ENCODE measurements around the gene COX7B2. TPM values are rescaled to one million over a fixed set of nuclear protein-coding genes. Genes with fewer than 3 reads are reported as not detected.

COX7B2 gene
- total RNA-seq, 1 experiment from 2014 or later, result not detected

DNA sequence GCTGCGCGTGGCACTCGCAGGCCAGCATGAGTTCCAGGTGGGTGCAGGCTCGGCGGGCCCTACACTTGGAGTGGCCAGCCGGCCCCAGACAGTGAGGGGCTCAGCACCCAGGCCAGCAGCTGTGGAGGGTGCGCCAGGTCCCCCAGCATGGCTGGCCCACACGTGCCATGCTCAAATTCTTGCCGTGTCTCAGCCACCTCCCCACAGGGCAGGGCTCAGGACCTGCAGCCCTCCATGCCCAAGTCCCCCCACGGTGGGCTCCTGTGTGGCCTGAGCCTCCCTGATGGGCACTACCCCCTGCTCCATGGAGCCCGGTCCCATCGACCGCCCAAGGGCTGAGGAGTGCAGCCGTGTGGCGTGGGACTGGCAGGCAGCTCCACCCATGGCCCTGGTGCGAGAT is 210.2 kb downstream of the COX7B2 start:
- Histone ChIP-seq H2AFZ (ENCODE audit: low read depth, low read length, poor library complexity, severe bottlenecking) (no peak overlapping the region), H3K9ac (ENCODE audit: low read length) (no peak overlapping the region), H3K4me2 (ENCODE audit: low read length) (no peak overlapping the region), H3K4me1 (ENCODE audit: control insufficient read depth in 1 of 2, insufficient read depth in 2 of 2, low read length in 2 of 2) (no peaks in the 10 kb centered on the region), H3K9me3 (ENCODE audit: control insufficient read depth in 1 of 2, insufficient read depth in 1 of 2, low read depth in 1 of 2, low read length in 2 of 2) (peaks cover 4 to 22% of the 10 kb centered on the region in 2 experiments; a peak in 2 of 4 replicates), H3K4me3 (replicated peaks in 1 of 2; ENCODE audit: low read depth in 1 of 2, low read length in 2 of 2) (no peak overlapping the region), H3K36me3 (ENCODE audit: control insufficient read depth in 1 of 2, insufficient read depth in 2 of 2, low read length in 2 of 2) (no peaks in the 10 kb centered on the region), H3K27ac (ENCODE audit: low read depth, low read length) (no peak overlapping the region), H3K9me2 (ENCODE audit: insufficient read depth) (no peaks in the 10 kb centered on the region), H4K20me1 (ENCODE audit: insufficient read depth) (no peaks in the 10 kb centered on the region), H3K27me3 (ENCODE audit: insufficient read depth, low read length) (no peaks in the 10 kb centered on the region), H3K79me2 (ENCODE audit: insufficient read depth, low read length) (no peaks in the 10 kb centered on the region)
- intact Hi-C loops (cut with micrococcal nuclease), result no loop called here
- ATAC-seq (no peak), DNase-seq (ENCODE audit: low read depth, low spot score) (no peak)
- TF ChIP-seq FOSL1 (IDR thresholded peaks at IDR 0.05; ENCODE audit: low read depth), result no peak
- no peak for TF ChIP-seq CEBPB (IDR thresholded peaks at IDR 0.05; ENCODE audit: low read depth)
- TF ChIP-seq, protein P1, sequence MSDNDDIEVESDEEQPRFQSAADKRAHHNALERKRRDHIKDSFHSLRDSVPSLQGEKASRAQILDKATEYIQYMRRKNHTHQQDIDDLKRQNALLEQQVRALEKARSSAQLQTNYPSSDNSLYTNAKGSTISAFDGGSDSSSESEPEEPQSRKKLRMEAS (IDR thresholded peaks at IDR 0.05), result no peak
- no peak for TF ChIP-seq ZFX (IDR thresholded peaks at IDR 0.05)
- no peak for TF ChIP-seq EZH2 (IDR thresholded peaks at IDR 0.05)
- TF ChIP-seq, protein P2, sequence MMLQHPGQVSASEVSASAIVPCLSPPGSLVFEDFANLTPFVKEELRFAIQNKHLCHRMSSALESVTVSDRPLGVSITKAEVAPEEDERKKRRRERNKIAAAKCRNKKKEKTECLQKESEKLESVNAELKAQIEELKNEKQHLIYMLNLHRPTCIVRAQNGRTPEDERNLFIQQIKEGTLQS (IDR thresholded peaks at IDR 0.05), result no peak
- POLR2A ChIA-PET, result no interaction called here
- RAD21 ChIA-PET (ENCODE audit: low non-redundant PET in 1 of 2, low total read pairs in 2 of 2, uncharacterized antibody in 2 of 2, unreplicated experiment in 2 of 2), result no interaction called here
- CTCF ChIA-PET, result no interaction called here
- no TSS peak for BruUV-seq (replicated peaks)

Other genes with a start within 250 kb of the COX7B2 start
- not detected for gene GABRA4, start 84.3 kb upstream of the COX7B2 start, total RNA-seq (2021; ENCODE audit: unreplicated experiment)
- gene GABRB1, start 122.3 kb upstream of the COX7B2 start, total RNA-seq (2021; ENCODE audit: unreplicated experiment), result not detected

All from HCT116 (cell line).